IPS-NIHi7 (cell line): ENCODE data around the gene AKAP13.

Experiments
- DNase-seq: peaks from one replicate; pipeline ENCODE4 v3.0.0; 2012; ENCODE audit warnings: mixed read lengths; ENCODE audit errors: extremely low spot score

AKAP13 gene

DNA sequence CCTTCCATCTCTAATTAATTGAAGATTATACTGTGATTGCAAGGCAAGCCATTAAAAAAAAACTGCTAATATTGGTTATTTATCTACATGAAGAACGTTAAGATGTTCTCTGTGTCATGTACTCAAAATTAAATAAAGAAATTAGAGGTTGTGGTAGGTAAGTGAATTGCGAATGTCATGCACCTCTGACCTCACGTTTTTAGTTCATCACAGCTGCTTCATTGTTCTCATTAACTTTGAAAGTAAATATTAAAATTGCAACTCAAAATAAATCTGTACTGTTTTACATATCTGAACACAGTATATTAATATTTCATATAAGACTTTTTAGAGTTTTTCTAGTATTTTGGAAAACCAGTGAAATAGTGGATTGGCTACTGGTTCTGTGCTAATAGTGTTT, 320.4 kb downstream of the AKAP13 start:
- no peak for DNase-seq

- DNase-seq: no peak
Measured at GRCh38 chr15:85702321-85703101, 322.1 kb downstream of the AKAP13 start.

DNA sequence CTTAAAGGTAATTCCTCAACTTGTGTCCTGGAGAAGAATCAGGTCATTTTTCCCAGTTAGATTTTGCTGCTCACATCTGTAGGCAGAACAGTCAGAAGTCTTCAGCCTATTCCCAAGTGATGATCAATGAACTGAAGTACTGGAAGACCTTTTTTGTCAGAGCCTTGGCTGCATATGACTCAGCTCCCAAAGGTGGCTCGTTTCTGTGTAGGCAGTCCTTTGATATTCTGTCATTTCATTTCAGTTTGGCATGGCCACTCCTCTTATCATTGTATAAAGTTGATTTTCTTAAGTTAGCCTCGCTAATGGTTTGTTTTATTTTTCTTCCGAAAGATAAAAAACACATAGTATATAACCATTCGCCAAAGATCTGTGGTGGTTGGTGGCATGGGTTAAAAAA, 323.7 kb downstream of the AKAP13 start:
- DNase-seq: no peak

- no peak for DNase-seq
Measured at GRCh38 chr15:85704720-85705429, 324.5 kb downstream of the AKAP13 start.

GRCh38 chr15:85706779-85707518, 326.5 kb downstream of the AKAP13 start:
- DNase-seq: no peak

GRCh38 chr15:85707519-85708338, 327.3 kb downstream of the AKAP13 start:
- no peak for DNase-seq

DNA sequence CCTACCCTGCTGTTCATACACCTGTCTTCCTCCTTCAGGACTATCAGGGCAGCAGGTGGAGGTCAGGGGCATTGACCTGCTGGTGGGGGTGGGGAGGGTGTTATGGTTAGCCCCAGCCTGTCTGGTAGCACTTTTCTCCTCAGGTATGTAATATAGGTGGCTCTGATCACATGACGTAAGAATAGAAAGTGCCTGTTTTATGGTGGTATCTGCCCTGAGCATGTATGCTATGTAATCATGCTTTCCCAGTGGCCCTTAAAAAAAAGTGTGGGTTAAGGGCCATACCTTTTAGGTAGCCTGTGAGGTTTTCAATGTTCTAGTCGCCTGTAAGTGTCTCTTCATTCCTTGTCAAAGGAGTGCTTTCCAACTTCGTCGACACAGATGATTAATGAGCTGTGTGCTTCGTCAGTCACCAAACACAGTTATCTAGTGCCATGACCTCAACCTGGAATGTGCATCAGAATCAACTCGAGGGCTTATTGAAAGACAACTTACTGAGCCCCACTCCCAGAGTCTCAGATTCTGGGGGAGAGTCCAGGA, 328.1 kb downstream of the AKAP13 start:
- DNase-seq: no peak

GRCh38 chr15:85709250-85709649, 328.8 kb downstream of the AKAP13 start:
- no peak for DNase-seq

DNA sequence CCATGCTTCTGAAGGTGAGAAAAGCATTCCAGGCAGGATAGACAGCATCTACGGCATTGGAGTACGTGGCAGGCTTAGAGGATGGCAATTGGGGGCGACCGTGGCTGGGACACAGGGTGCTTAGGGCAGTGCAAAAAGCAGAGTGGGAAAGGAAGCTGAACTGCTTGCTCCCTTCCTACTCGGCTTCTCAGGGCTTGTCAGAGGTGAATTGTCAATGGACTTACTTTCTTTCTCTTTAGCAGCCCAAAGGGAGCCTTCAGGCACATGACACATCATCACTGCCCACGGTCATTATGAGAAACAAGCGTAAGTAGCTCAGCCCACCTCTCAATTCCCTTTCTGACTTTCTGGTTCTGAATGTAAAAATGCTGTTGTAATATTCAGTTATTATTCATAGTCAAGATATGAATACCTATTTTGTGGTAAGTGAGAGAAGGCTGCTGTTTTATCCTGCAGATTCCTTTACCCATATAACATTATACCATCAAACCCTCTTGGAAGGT, 330.0 kb downstream of the AKAP13 start:
- no peak for DNase-seq

GRCh38 chr15:85711580-85712192, 331.3 kb downstream of the AKAP13 start:
- DNase-seq: no peak

DNA sequence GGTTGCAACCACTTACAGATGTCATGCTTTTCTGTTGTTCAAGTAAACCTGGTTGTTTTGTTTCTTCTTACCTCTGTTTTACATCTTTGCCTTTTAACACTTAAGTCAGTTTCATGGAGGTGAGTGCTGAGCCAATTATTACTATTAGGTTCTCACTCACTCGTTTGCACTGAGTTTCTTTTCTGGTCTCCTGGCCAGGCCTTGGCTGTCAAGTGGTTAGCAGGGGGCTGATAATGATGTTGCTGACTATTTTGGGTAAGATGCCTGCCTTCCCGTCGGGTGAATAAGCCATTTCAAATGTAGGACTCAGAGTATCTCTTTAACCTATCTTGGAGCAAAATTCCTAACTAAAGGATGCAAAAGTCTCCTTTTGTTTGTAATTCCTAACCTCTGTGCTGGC, 335.9 kb downstream of the AKAP13 start:
- DNase-seq: no peak

DNA sequence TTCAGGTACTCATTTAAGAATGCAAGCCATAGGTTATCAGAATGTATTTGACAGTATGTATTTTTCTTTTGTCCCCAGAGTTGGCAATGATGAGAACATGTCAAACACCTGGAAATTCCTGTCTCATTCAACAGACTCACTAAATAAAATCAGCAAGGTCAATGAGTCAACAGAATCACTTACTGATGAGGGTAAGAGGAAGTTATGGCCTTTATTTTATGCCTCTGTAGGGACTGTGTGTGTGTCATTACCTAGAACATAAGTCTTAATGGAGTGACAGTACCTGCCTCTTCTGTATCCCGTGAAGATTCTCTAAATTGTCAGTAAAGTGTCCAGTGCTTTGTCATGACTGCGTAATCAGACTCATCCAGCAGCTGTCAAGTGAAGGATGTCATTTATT, 336.8 kb downstream of the AKAP13 start:
- no peak for DNase-seq

DNA sequence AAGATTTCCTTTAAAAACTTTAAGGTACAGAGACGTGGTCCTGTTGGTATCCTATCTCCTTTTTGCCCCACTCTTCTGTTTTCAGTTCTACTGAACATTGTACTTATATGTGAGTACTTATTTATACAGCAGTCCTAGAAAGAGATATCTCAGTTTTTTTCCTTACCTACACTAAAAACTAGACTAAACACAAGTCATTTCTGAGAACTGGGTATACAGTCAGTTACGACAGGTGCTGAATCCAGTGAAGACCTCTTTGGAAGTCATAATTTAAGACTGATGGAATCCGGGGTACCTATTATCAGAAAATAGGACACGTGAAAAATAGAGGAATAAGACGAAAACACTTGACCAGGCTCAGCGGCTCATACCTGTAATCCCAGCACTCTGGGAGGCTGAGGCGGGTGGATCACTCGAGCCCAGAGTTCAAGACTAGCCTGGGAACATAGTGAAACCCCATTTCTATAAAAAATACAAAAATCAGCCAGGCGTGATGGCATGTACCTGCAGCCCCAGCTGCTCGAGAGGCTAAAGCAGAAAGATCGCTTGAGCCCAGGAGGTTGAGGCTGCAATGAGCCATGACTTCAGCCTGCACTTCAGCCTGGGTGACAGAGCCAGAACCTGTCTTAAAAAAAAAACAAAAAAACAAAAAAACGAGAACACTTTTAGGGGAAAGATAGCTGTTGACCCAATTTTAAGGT, 338.0 kb downstream of the AKAP13 start:
- no peak for DNase-seq

DNA sequence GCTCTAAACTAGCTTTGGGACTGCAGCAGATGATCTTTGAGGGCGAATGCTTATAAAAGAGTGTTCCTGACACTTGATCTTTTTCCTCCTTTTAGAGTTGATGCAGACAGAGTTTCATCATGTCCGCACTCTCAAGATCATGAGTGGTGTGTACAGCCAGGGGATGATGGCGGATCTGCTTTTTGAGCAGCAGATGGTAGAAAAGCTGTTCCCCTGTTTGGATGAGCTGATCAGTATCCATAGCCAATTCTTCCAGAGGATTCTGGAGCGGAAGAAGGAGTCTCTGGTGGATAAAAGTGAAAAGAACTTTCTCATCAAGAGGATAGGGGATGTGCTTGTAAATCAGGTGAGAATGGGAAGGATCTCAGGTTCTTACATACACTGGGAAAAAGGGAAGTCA, 338.6 kb downstream of the AKAP13 start:
- DNase-seq: no peak

GRCh38 chr15:85722374-85723152, 342.2 kb downstream of the AKAP13 start:
- no peak for DNase-seq

DNA sequence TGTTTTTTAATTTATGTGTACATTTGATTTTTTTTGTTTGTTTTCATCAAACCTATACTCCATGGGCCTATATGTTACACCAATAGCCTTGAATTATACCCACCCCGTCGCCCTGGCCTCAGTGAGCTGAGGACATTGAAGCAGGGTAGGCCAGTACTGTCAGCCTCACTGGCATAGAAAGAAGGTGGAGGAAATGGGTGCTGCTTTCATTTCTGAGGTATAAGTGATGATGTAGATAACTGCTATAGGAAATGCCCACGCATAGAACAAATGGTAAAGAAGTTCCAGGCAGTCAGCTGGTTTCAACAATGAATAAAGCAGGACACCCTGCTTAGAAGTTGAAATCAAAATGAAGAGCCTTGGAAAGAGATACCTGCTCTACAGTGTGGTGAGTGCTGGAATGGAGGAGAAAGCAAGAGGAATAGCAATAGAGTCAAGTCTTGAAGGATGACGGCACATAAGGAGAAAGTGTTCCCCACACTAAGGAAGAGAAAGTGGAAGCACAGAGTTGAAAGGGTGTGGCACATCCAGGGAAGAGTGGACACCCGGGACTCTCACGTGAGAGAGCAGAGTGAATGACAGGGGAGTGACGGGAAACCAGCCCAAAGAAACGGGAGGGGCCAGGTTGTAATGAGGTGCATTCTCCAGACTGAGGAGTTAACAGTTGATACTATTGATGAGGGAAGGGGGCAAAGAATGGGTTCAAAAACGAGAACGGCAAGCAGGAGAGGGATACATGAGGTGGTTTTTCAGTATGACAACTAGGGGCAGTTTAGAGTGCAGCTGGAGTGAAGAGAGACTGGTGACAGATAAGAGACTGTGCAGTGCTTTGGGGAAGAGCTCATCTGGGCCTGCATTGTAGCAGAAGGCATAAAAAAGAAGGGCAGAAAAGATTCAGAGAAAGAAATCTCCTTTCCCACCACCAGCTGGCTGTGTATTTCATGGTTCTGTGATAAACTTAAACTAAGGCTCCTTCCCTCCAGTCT, 343.9 kb downstream of the AKAP13 start:
- no peak for DNase-seq

DNA sequence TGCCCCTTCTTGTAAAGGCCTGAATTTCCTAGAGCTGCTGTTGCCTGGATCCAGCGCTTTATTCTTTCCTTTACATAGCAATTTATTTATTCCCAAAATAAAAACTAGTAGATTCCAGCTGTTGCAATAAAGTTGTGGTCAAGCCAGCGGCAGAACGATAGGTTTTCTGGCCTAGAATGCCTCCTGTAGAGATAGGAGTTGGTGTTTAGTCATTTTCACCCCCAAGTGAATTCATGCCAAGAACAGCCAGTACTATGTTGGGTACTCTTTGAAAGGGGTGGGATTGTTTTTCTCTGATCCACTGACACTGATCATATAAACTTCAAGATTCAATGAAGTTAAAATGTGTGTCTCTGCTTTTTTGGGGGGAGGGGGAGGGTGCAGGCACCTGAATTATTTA, 344.6 kb downstream of the AKAP13 start:
- no peak for DNase-seq

DNA sequence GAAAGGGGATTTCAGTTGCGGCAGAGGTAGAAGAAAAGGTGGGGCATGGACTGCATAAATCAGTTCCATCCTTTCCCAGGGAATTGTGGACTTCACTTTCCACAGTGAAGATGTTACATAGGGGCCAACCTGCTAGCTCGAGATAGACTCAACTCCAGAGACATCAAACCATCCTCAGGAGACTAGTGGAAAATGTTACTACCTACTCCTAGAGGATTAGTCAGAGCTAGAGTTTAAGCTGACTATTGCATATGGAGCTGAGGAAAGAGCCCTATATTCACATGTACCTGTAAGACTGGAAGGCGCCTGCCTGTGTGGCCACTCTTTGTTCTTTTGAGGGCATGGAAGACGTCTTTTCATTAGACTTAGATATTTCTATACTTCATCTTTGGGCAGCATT, 345.2 kb downstream of the AKAP13 start:
- DNase-seq: no peak
